Measurements from ENCODE around the gene ADGRG1. TPM values are rescaled to one million over a fixed set of nuclear protein-coding genes. Genes with fewer than 3 reads are reported as not detected.
"Not testable (repeated sequence)": the region's sequence is repeated elsewhere in the genome, so short reads cannot be mapped to it uniquely, and the experiment has no call there.

Gene ADGRG1
- total RNA-seq, 2 donors from 2014 or later, result 53.7 to 61.6 TPM

DNA sequence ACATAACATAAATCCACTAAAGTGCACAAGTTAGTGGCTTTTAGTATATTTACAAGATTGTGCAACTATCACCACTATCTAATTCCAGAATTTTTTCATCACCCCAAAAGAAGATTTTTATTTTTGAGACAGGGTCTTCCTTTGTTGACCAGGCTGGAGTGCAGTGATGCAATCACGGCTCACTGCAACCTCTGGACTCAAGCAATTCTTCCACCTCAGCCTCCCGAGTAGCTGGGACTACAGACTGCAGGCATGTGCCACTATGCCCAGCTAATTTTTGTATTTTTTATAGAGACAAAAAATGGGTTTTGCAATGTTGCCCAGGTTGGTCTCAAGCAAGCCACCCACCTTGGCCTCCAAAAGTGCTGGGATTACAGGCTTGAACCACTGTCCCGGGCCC is 81.2 kb downstream of the ADGRG1 start:
- Histone ChIP-seq H3K4me1 (peaks cover 5% of the 10 kb centered on the region), H3K36me3 (replicated peaks in 1 of 2; ENCODE audit: insufficient read depth in 1 of 2, low read depth in 2 of 2) (no peaks in the 10 kb centered on the region), H3K27me3 (no peaks in the 10 kb centered on the region), H3K27ac (no peak overlapping the region), H3K9me3 (no peaks in the 10 kb centered on the region), H3K4me3 (no peak overlapping the region)
- ATAC-seq (no peak), DNase-seq (no peak)
- intact Hi-C loops (cut with DNase I), result no loop called here
- TF ChIP-seq, protein P1, sequence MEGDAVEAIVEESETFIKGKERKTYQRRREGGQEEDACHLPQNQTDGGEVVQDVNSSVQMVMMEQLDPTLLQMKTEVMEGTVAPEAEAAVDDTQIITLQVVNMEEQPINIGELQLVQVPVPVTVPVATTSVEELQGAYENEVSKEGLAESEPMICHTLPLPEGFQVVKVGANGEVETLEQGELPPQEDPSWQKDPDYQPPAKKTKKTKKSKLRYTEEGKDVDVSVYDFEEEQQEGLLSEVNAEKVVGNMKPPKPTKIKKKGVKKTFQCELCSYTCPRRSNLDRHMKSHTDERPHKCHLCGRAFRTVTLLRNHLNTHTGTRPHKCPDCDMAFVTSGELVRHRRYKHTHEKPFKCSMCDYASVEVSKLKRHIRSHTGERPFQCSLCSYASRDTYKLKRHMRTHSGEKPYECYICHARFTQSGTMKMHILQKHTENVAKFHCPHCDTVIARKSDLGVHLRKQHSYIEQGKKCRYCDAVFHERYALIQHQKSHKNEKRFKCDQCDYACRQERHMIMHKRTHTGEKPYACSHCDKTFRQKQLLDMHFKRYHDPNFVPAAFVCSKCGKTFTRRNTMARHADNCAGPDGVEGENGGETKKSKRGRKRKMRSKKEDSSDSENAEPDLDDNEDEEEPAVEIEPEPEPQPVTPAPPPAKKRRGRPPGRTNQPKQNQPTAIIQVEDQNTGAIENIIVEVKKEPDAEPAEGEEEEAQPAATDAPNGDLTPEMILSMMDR (IDR thresholded peaks at IDR 0.05), result no peak
- TF ChIP-seq POLR2A (IDR thresholded peaks at IDR 0.05), result no peak
- WGBS, 2 donors, result 86 to 91% methylated on average over 3 of the region's 3 CpGs

DNA sequence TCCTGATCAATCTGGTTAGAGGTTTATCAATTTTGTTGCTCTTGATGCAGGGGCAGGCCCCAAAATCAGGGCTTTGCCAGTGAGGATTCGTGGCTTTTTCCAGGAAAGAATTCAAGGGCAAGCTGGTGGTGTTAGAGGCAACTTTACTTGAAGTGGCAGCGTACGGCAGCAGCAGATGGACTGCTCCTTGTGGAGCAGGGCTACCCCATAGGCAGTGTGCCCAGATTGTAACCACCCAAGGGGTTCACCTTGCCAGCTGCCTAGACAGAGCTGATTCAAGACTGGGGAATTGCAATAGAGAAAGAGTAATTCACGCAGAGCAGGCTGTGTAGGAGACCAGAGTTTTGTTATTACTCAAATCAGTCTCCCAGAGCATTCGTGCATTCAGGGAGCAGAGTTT is 82.9 kb downstream of the ADGRG1 start:
- H3K27me3 ChIP-seq, result no peaks in the 10 kb centered on the region
- no peaks in the 10 kb centered on the region for H3K36me3 ChIP-seq (replicated peaks in 1 of 2; ENCODE audit: insufficient read depth in 1 of 2, low read depth in 2 of 2)
- no peak overlapping the region for H3K4me3 ChIP-seq
- TF ChIP-seq POLR2A (IDR thresholded peaks at IDR 0.05), result no peak
- TF ChIP-seq, protein P1 (IDR thresholded peaks at IDR 0.05), result no peak
- no peaks in the 10 kb centered on the region for H3K4me1 ChIP-seq
- DNase-seq (no peak), ATAC-seq (no peak)
- H3K9me3 ChIP-seq, result no peaks in the 10 kb centered on the region
- intact Hi-C loops (cut with DNase I), result no loop called here
- 91 to 94% methylated on average over 5 of the region's 5 CpGs for WGBS, 2 donors
- H3K27ac ChIP-seq, result no peak overlapping the region

DNA sequence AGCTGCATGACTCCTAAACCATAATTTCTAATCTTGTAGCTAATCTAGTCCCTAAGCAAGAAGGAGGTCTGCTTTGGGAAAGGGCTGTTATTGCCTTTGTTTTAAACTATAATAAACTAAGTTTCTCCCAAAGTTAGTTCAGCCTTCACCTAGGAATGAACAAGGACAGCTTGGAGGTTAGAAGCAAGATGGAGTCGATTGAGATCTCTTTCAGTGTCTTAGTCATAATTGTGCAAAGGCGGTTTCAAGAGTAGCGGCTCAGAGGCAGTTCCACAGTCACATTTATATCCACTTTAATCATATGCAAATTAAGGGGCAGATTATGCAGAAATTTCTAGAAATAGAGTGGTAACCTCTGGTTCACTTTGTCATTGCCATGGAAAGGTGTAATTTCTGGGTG is 83.6 kb downstream of the ADGRG1 start:
- Histone ChIP-seq H3K36me3 (replicated peaks in 1 of 2; ENCODE audit: insufficient read depth in 1 of 2, low read depth in 2 of 2) (no peaks in the 10 kb centered on the region), H3K4me3 (no peak overlapping the region), H3K27me3 (no peaks in the 10 kb centered on the region), H3K27ac (no peak overlapping the region), H3K9me3 (no peaks in the 10 kb centered on the region), H3K4me1 (no peaks in the 10 kb centered on the region)
- DNase-seq (no peak), ATAC-seq (no peak)
- intact Hi-C loops (cut with DNase I), result no loop called here
- no peak for TF ChIP-seq POLR2A (IDR thresholded peaks at IDR 0.05)
- TF ChIP-seq, protein P1 (IDR thresholded peaks at IDR 0.05), result no peak
- 93 to 97% methylated on average over 3 of the region's 3 CpGs for WGBS, 2 donors

DNA sequence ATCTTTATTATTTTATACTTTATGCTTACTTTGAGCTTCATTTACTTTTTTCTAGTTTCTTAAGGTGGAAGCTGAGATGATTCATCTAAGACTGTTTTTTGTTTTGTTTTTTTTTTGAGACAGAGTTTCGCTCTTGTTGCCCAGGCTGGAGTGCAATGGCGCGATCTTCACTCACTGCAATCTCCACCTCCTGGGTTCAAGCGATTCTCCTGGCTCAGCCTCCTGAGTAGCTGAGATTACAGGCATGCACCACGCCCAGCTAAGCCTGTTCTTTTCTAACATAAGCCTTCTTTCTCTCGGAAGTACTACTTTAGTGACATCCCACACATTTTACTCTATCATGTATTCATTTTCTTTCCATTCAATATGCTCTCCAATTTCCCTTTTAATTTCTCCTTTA is 84.1 kb downstream of the ADGRG1 start:
- H3K27me3 ChIP-seq; H3K9me3 ChIP-seq; H3K4me3 ChIP-seq; ATAC-seq; H3K36me3 ChIP-seq (replicated peaks in 1 of 2; ENCODE audit: insufficient read depth in 1 of 2, low read depth in 2 of 2); DNase-seq; H3K4me1 ChIP-seq; H3K27ac ChIP-seq; intact Hi-C loops (cut with DNase I): not testable (repeated sequence)
- WGBS, 2 donors, result 78 to 80% methylated on average over 6 of the region's 6 CpGs

DNA sequence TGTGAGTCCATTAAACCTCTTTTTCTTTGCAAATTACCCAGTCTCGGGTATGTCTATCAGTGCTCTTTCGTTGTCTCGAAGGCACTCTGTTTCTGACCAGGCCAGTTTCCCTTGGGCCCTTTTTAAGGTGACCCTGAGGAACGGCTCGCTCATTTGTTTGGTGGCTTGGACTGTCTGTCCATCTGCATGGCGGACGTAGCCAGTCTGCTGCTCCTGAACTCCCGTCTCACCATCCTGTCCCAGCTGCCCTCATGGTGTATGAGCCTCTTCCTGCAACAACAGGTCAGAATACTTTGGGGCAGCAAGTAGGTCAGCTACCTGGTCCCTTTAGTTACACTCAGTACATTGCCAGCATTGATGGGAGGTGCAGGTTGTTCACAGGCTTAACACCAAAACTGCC is 85.2 kb downstream of the ADGRG1 start:
- no peak for ATAC-seq
- H3K9me3 ChIP-seq, result no peaks in the 10 kb centered on the region
- WGBS, 2 donors, result 86 to 93% methylated on average over 8 of the region's 8 CpGs
- no peak for TF ChIP-seq POLR2A (IDR thresholded peaks at IDR 0.05)
- TF ChIP-seq, protein P1 (IDR thresholded peaks at IDR 0.05), result no peak
- intact Hi-C loops (cut with DNase I), result no loop called here
- H3K27me3 ChIP-seq, result no peaks in the 10 kb centered on the region
- DNase-seq, result no peak
- H3K4me1 ChIP-seq, result no peaks in the 10 kb centered on the region
- H3K4me3 ChIP-seq, result no peak overlapping the region
- no peaks in the 10 kb centered on the region for H3K36me3 ChIP-seq (replicated peaks in 1 of 2; ENCODE audit: insufficient read depth in 1 of 2, low read depth in 2 of 2)
- H3K27ac ChIP-seq, result no peak overlapping the region
